HepG2 (cell line): ENCODE measurements around the gene CLIC1. TPM values are rescaled to one million over a fixed set of nuclear protein-coding genes. Genes with fewer than 3 reads are reported as not detected.

Source experiments
- ATAC-seq: fragments of 200-7000 bp; cut with Tn5 transposase; 3 replicates; pipeline ENCODE4 v1.9.1; 2020; ENCODE audit warnings: mild to moderate bottlenecking, moderate library complexity
- BruUV-seq: library from RNA; stranded (reverse); fragments of 400-500 nt; replicated peaks from 2 replicates; lab custom pipeline; 2021; lab: Mats Ljungman, UMichigan
- CTCF ChIA-PET: fragments of 300-600 bp; formaldehyde crosslinking; extraction: SDS; loops from one replicate; lab custom pipeline; 2021; ENCODE audit warnings: low total read pairs, inconsistent platforms, low intra/inter-chr PET ratio; lab: Yijun Ruan, JAX
- POLR2A ChIA-PET: fragments of 350-600 bp; sonication (Branson Sonifier 250); formaldehyde crosslinking; loops from one replicate; lab custom pipeline; 2020; ENCODE audit warnings: antibody characterized with exemption, inconsistent platforms; lab: Yijun Ruan, JAX
- DNase-seq: peaks from one replicate; pipeline ENCODE4 v3.0.0-alpha.2; 2015; ENCODE audit warnings: low spot score
- FAIRE-seq: peaks from 3 replicates; lab custom pipeline; 2011; peaks lifted over from hg19 to GRCh38; lab: Jason Lieb, UNC
- H2AFZ ChIP-seq: one replicate; pipeline ENCODE4 v1.6.1; 2011; ENCODE audit warnings: low read length, inconsistent platforms
- H3K27ac ChIP-seq: fragments of 300-600 bp; 3 replicates; pipeline ENCODE4 v1.8.0; 2011; ENCODE audit warnings: mixed run types, mild to moderate bottlenecking, mixed read lengths, low read length, inconsistent platforms; ENCODE audit not compliant: insufficient read depth; ENCODE audit errors: extremely low read length
- H3K27me3 ChIP-seq, 2 experiments: fragments of 200-600 bp in 1 of 2; 2 replicates in 1 of 2; 3 replicates in 1 of 2; pipeline versions ENCODE4 v1.6.0 to v1.8.0; 2011; ENCODE audit warnings: low read length in 2 of 2, mild to moderate bottlenecking in 2 of 2, moderate library complexity in 2 of 2, inconsistent platforms in 1 of 2; ENCODE audit not compliant: insufficient read depth in 2 of 2, control insufficient read depth in 1 of 2
- H3K36me3 ChIP-seq, 2 experiments: fragments of 200-600 bp in 1 of 2; replicated peaks in 1 of 2; 2 replicates in 1 of 2; 3 replicates in 1 of 2; pipeline versions ENCODE4 v1.5.1 to v1.8.0; 2011; ENCODE audit warnings: low read length in 2 of 2, inconsistent platforms in 1 of 2; ENCODE audit not compliant: insufficient read depth in 2 of 2, control insufficient read depth in 1 of 2
- H3K4me1 ChIP-seq: 2 replicates; pipeline ENCODE4 v1.5.1; 2012; ENCODE audit warnings: low read length, inconsistent platforms; ENCODE audit not compliant: insufficient read depth
- H3K4me2 ChIP-seq: 2 replicates; pipeline ENCODE4 v1.6.0; 2011; ENCODE audit warnings: low read depth, low read length, inconsistent platforms
- H3K4me3 ChIP-seq, 3 experiments: fragments of 200-600 bp in 1 of 3; sonication (generic), shearing (Covaris generic) in 1 of 3; replicated peaks in 1 of 3; 2 replicates each; pipeline ENCODE4 v1.5.1; 2011 to 2016; ENCODE audit warnings: low read length in 3 of 3, inconsistent platforms in 2 of 3, low read depth in 2 of 3, mild to moderate bottlenecking in 2 of 3, control low read depth in 1 of 3, mixed read lengths in 1 of 3; ENCODE audit not compliant: insufficient read depth in 1 of 3
- H3K79me2 ChIP-seq: one replicate; pipeline ENCODE4 v1.6.1; 2011; ENCODE audit warnings: low read length, inconsistent platforms; ENCODE audit not compliant: insufficient read depth
- H3K9ac ChIP-seq: 2 replicates; pipeline ENCODE4 v1.6.0; 2011; ENCODE audit warnings: mild to moderate bottlenecking, low read depth, low read length, inconsistent platforms; ENCODE audit not compliant: insufficient read depth
- H3K9me3 ChIP-seq: 2 replicates; pipeline ENCODE4 v1.5.1; 2012; ENCODE audit warnings: mild to moderate bottlenecking, low read length
- H4K20me1 ChIP-seq: 2 replicates; pipeline ENCODE4 v1.6.0; 2011; ENCODE audit warnings: inconsistent platforms, mild to moderate bottlenecking, low read length, moderate library complexity; ENCODE audit not compliant: insufficient read depth
- GATAD1 ChIP-seq: IDR thresholded peaks from 2 replicates; pipeline ENCODE4 v1.6.1; 2016; ENCODE audit warnings: missing genetic modification reagents, missing compliant biosample characterization
- POLR2G ChIP-seq: fragments of 200-400 bp; formaldehyde crosslinking; IDR thresholded peaks from 2 replicates; pipeline ENCODE4 v1.6.1; 2018; ENCODE audit warnings: mild to moderate bottlenecking, low read depth, low read length, moderate library complexity
- SAP130 ChIP-seq: IDR thresholded peaks from 2 replicates; pipeline ENCODE4 v1.6.1; 2016; ENCODE audit warnings: low read depth
- SNAPC4 ChIP-seq: sonication (generic); formaldehyde crosslinking; IDR thresholded peaks from 2 replicates; pipeline ENCODE4 v1.4.0; 2020; ENCODE audit warnings: mild to moderate bottlenecking, missing genetic modification reagents
- YY1 ChIP-seq: IDR thresholded peaks from 2 replicates; pipeline ENCODE4 v1.6.1; 2011; ENCODE audit warnings: low read length, low read depth, moderate library complexity, mild to moderate bottlenecking; ENCODE audit not compliant: insufficient read depth, insufficient replicate concordance
- ZHX2 ChIP-seq, 2 experiments: sonication (generic) in 1 of 2; formaldehyde crosslinking in 1 of 2; IDR thresholded peaks; 2 replicates each; pipeline versions ENCODE4 v1.6.1 to v1.9.0; 2014 to 2022; ENCODE audit warnings: antibody characterized with exemption in 1 of 2, borderline replicate concordance in 1 of 2, inconsistent platforms in 1 of 2, low read depth in 1 of 2, missing genetic modification reagents in 1 of 2
- WGBS: methylation state at CpG from one replicate; pipeline ENCODE4 v1.1.6; 2017; ENCODE audit warnings: low lambda C conversion rate; 5-methylcytosine and 5-hydroxymethylcytosine counted together
- in situ Hi-C: cut with HindIII; loops from 2 replicates; pipeline ENCODE4 v1.10.0; 2017; ENCODE audit warnings: low pct_unique_long_range_greater_than_20kb; ENCODE audit not compliant: extremely low pct_ligation_motif_present
- intact Hi-C: fragments of 100-400 bp; cut with micrococcal nuclease; formaldehyde crosslinking; loops from one replicate; pipeline ENCODE4 v1.10.0; 2022; ENCODE audit not compliant: unreplicated experiment
- polyA plus RNA-seq, 8 experiments: library from polyadenylated mRNA; depleted of rRNA in 3 of 8; stranded (reverse) in 7 of 8; unstranded in 1 of 8; fragments of >200 nt; fragmentation: Illumina TruSeq in 4 of 8; extraction: Trizol in 4 of 8; gene quantifications; 2 replicates each; pipeline versions ENCODE4 v1.2.1 to v1.2.3, GENCODE V29; 2011 to 2016; ENCODE audit warnings: low read depth in 4 of 8, missing spikeins in 1 of 8, mixed read lengths in 1 of 8; ENCODE audit not compliant: insufficient read depth in 1 of 8
- total RNA-seq, 5 experiments: library from RNA; depleted of rRNA; stranded (reverse); fragments of >200 nt; fragmentation: Illumina TruSeq; extraction: Trizol; gene quantifications; 2 replicates each; pipeline ENCODE4 v1.2.3, GENCODE V29; 2016; ENCODE audit warnings: low read depth in 1 of 5

CLIC1 gene
- total and polyA plus RNA-seq, 2 of the 13 experiments (the other 11 are each of a cell fraction or from before 2014, with no cell fraction given) = 602 to 891 TPM

GRCh38 chr6:31732029-31732428 lies 4.3 kb downstream of the CLIC1 start:
- POLR2A ChIA-PET = interaction anchor here (1.0 to 11.3 kb wide), 6 partner anchors 7 to 131 kb away, joined by 3 to 279 read pairs (median 18); partner anchors contain the start of genes CLIC1, HSPA1B, MSH5 and NEU1
- in situ Hi-C loops (loop anchor here (5.0 kb wide), 1 partner anchor 35 kb away; no protein-coding TSS in a partner anchor), intact Hi-C loops (no loop called here)
- Histone ChIP-seq H4K20me1 (peaks cover 33% of the 10 kb centered on the region; the same call in 1 of the 2 replicates), H3K9ac (no peak overlapping the region), H3K4me2 (no peak overlapping the region), H3K4me3 (no peak overlapping the region), H2AFZ (no peak overlapping the region), H3K79me2 (peaks cover 40% of the 10 kb centered on the region), H3K9me3 (no peaks in the 10 kb centered on the region), H3K27me3 (no peaks in the 10 kb centered on the region; a peak in 1 of 5 replicates), H3K4me1 (peaks cover 62% of the 10 kb centered on the region), H3K36me3 (peaks cover 24 to 42% of the 10 kb centered on the region in 2 experiments), H3K27ac (no peak overlapping the region)
- no peak for FAIRE-seq
- no peak for DNase-seq
- ATAC-seq = no peak
- WGBS = 92% methylated on average over 3 of the region's 3 CpGs
- BruUV-seq = no TSS peak
- CTCF ChIA-PET = no interaction called here
- TF ChIP-seq GATAD1 (CRISPR knock-in tag) (no peak), ZHX2 (IDR thresholded peaks at IDR 0.05; ENCODE audit: low read depth) (no peak), ZHX2 (CRISPR knock-in tag; IDR thresholded peaks at IDR 0.05; ENCODE audit: borderline replicate concordance) (no peak), YY1 (no peak), SAP130 (CRISPR knock-in tag) (0 out of 2 replicates have a peak, but pooled peaks have one; percentile 15), SNAPC4 (CRISPR knock-in tag) (no peak), POLR2G (peak; percentile 54; the same call in 1 of the 2 replicates)
